ENCODE results near the gene DNER. TPM values are rescaled to one million over a fixed set of nuclear protein-coding genes. Genes with fewer than 3 reads are reported as not detected.

Gene DNER, protein sequence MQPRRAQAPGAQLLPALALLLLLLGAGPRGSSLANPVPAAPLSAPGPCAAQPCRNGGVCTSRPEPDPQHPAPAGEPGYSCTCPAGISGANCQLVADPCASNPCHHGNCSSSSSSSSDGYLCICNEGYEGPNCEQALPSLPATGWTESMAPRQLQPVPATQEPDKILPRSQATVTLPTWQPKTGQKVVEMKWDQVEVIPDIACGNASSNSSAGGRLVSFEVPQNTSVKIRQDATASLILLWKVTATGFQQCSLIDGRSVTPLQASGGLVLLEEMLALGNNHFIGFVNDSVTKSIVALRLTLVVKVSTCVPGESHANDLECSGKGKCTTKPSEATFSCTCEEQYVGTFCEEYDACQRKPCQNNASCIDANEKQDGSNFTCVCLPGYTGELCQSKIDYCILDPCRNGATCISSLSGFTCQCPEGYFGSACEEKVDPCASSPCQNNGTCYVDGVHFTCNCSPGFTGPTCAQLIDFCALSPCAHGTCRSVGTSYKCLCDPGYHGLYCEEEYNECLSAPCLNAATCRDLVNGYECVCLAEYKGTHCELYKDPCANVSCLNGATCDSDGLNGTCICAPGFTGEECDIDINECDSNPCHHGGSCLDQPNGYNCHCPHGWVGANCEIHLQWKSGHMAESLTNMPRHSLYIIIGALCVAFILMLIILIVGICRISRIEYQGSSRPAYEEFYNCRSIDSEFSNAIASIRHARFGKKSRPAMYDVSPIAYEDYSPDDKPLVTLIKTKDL
- total RNA-seq (2012; rRNA removed) (under 0.01 TPM in 2 replicates), polyA plus RNA-seq (2012; rRNA removed) (0.14 and 0.20 TPM in 2 replicates), Bru-seq, nascent RNA (percentile 15 among the genes with signal in this experiment), BruChase-seq, experiment 1, labeled RNA remaining after a 6-hour chase (percentile 6 among the genes with signal in this experiment), BruChase-seq, experiment 2, labeled RNA remaining after a 2-hour chase (percentile 11 among the genes with signal in this experiment)
- polyA plus RNA-seq (2012; cell fraction: cytosol; rRNA removed): 0.05 and 0.09 TPM in 2 replicates
- polyA plus RNA-seq (2012; cell fraction: nucleus; rRNA removed; ENCODE audit: low replicate concordance): 0.08 and 0.10 TPM in 2 replicates
- long read RNA-seq, partial matches to known transcripts: 0 of 1 reads
- long read RNA-seq, other reads (novel, unspliced or antisense): 1 of 1 reads

GRCh38 chr2:229714080-229714735 lies at the start of gene DNER:
TSS of gene DNER (minus strand) at chr2:229714555. CDS start at chr2:229714423, 132 bp downstream.
- no peak within 1 kb of the TSS for H2BK5ac ChIP-seq (ENCODE audit: low read depth, low read length, poor library complexity, severe bottlenecking)
- H2AK5ac ChIP-seq (ENCODE audit: low read depth, low read length): no peak within 1 kb of the TSS
- CTCF ChIA-PET: no interaction called here
- 0% methylated on average over 26 of the region's 84 CpGs; no CpG with 5 or more reads in 1 of the 2 experiments for WGBS, 2 experiments (ENCODE audit: extremely low coverage in 2 of 2, insufficient read length in 1 of 2)
- BruUV-seq (replicated peaks): no TSS peak
- H2AK9ac ChIP-seq (replicated peaks; ENCODE audit: low read depth, low read length, poor library complexity): peak within 1 kb of the TSS; percentile 50
- intact Hi-C loops (cut with micrococcal nuclease): no loop called here
- H3K9me1 ChIP-seq (ENCODE audit: insufficient read depth, low read length): no peaks in the 10 kb centered on the region; the same call in 1 of the 2 replicates
- peak within 1 kb of the TSS; percentile 78 for H3K4me2 ChIP-seq (ENCODE audit: low read depth, low read length)
- TF ChIP-seq CHD1 (IDR thresholded peaks at IDR 0.05; ENCODE audit: low read depth, low read length): no peak
- no peak within 1 kb of the TSS for H2BK20ac ChIP-seq (ENCODE audit: low read depth, low read length)
- H2AFZ ChIP-seq (replicated peaks; ENCODE audit: low read length, poor library complexity): peak within 1 kb of the TSS; percentile 81
- no peak within 1 kb of the TSS for H3K14ac ChIP-seq (replicated peaks; ENCODE audit: low read depth, low read length)
- H3K9me3 ChIP-seq (ENCODE audit: control insufficient read depth, insufficient read depth, low read length): no peaks in the 10 kb centered on the region
- no peak within 1 kb of the TSS for H2BK15ac ChIP-seq (ENCODE audit: low read depth, low read length)
- POLR2A ChIA-PET (ENCODE audit: unreplicated experiment): no interaction called here
- in situ Hi-C loops (cut with MboI; ENCODE audit: low sequenced_read_pairs): no loop called here
- H3K23ac ChIP-seq (ENCODE audit: low read depth, low read length): no peak within 1 kb of the TSS
- H4K5ac ChIP-seq (ENCODE audit: low read depth, low read length): no peak within 1 kb of the TSS
- H3K36me3 ChIP-seq (ENCODE audit: control insufficient read depth, insufficient read depth, low read length): no peaks in the 10 kb centered on the region
- no peak within 1 kb of the TSS for H3K27ac ChIP-seq (ENCODE audit: insufficient read depth, low read length)
- no peak within 1 kb of the TSS for H4K8ac ChIP-seq (ENCODE audit: low read depth in 2 of 2, low read length in 2 of 2)
- H4K91ac ChIP-seq (ENCODE audit: insufficient read depth, low read depth, low read length): no peak within 1 kb of the TSS
- H3K18ac ChIP-seq (ENCODE audit: low read depth, low read length): no peak within 1 kb of the TSS
- dilution Hi-C loops (cut with HindIII; ENCODE audit: low sequenced_read_pairs, unreplicated experiment): no loop called here
- ATAC-seq (ENCODE audit: low read depth) (peak; percentile 83), DNase-seq (no peak)
- no peak within 1 kb of the TSS for H3K9ac ChIP-seq (ENCODE audit: low read depth, low read length)
- no peaks in the 10 kb centered on the region for H3K79me1 ChIP-seq (ENCODE audit: low read depth in 1 of 2, low read length in 2 of 2)
- peak within 1 kb of the TSS; percentile 38 for H3K4me3 ChIP-seq (ENCODE audit: insufficient read depth, low read depth, low read length)
- no peak within 1 kb of the TSS for H3K4ac ChIP-seq (ENCODE audit: low read depth, low read length)
- peaks cover 2% of the 10 kb centered on the region; the same call in 1 of the 2 replicates for H3K4me1 ChIP-seq (ENCODE audit: control insufficient read depth, insufficient read depth, low read length)
- H2BK120ac ChIP-seq (ENCODE audit: low read depth, low read length): no peak within 1 kb of the TSS
- no peaks in the 10 kb centered on the region for H4K20me1 ChIP-seq (ENCODE audit: insufficient read depth, low read length)
- no peak within 1 kb of the TSS for H3K56ac ChIP-seq (ENCODE audit: extremely low read depth, insufficient read depth, low read length)
- peaks cover 36% of the 10 kb centered on the region for H3K27me3 ChIP-seq (ENCODE audit: control insufficient read depth, insufficient read depth, low read length)

Measured in IMR-90 (cell line).